ENCODE measurements around the gene INAFM1. TPM values are rescaled to one million over a fixed set of nuclear protein-coding genes. Genes with fewer than 3 reads are reported as not detected.

Gene INAFM1
- total and polyA plus RNA-seq, 9 of the 15 experiments (the other 6 are each of a cell fraction or from before 2014, with no cell fraction given), result 0.71 to 30.9 (median 3.1) TPM

- Histone ChIP-seq H3K4me3 (peak overlapping the region; percentile 100), H3K9me1 (ENCODE audit: control insufficient read depth, insufficient read depth, low read length) (no peaks in the 10 kb centered on the region), H3K79me2 (ENCODE audit: control insufficient read depth, insufficient read depth, low read length) (peaks cover 61% of the 10 kb centered on the region), H3K4me2 (ENCODE audit: insufficient read depth, low read length) (peak overlapping the region; percentile 100), H4K20me1 (replicated peaks; ENCODE audit: control insufficient read depth, insufficient read depth, low read length) (peaks cover 17% of the 10 kb centered on the region; the same call in 1 of the 2 replicates), H3K9ac (ENCODE audit: insufficient read depth in 1 of 2, low read depth in 2 of 2, low read length in 2 of 2) (peak overlapping the region; percentile 87 to 99), H3K27me3 (ENCODE audit: control insufficient read depth in 2 of 2, insufficient read depth in 2 of 2, low read length in 2 of 2) (no peaks in the 10 kb centered on the region), H3K9me3 (replicated peaks; ENCODE audit: control insufficient read depth, insufficient read depth, low read depth, low read length) (no peaks in the 10 kb centered on the region), H3K27ac (ENCODE audit: extremely low read depth, low read depth, low read length) (peak overlapping the region; percentile 93), H3K4me1 (replicated peaks in 1 of 2; ENCODE audit: control insufficient read depth in 2 of 2, insufficient read depth in 2 of 2, low read length in 2 of 2) (peaks cover 16 to 67% of the 10 kb centered on the region in 2 experiments), H2AFZ (ENCODE audit: low read depth, low read length) (peak overlapping the region; percentile 68), H3K36me3 (ENCODE audit: control insufficient read depth, insufficient read depth, low read length) (peaks cover 25% of the 10 kb centered on the region; the same call in 2 of the 3 replicates)
- POLR2A ChIA-PET, result interaction anchor here (0.6 to 8.2 kb wide), 20 partner anchors 8 to 282 kb away, joined by 3 to 171 read pairs (median 8); partner anchors contain the start of genes CCDC9, DHX34, INAFM1 and ZC3H4
- CTCF ChIA-PET (ENCODE audit: low intra/inter-chr PET ratio), result interaction anchor here (0.8 kb wide), 1 partner anchor 22 kb away, joined by 4 read pairs; no protein-coding TSS in a partner anchor
- ATAC-seq, result peak; percentile 73
- DNase-seq (ENCODE audit: extremely low read depth in 1 of 4, low spot score in 3 of 4), result peak; percentile 92 to 97 (median 92)
- peak; percentile 67 for FAIRE-seq
- WGBS (ENCODE audit: insufficient coverage, low coverage, missing lambda C conversion rate), result 21% methylated on average over 8 of the region's 59 CpGs
- intact Hi-C loops (cut with micrococcal nuclease), result loop anchor here (5.0 kb wide), 1 partner anchor 74 kb away; no protein-coding TSS in a partner anchor
- BruUV-seq (replicated peaks), result no TSS peak
- in situ Hi-C loops (cut with MboI), result no loop called here
- TF ChIP-seq STAG1 (CRISPR knock-in tag; IDR thresholded peaks at IDR 0.05; ENCODE audit: borderline replicate concordance) (no peak), TCF3 (CRISPR knock-in tag; IDR thresholded peaks at IDR 0.05) (0 out of 2 replicates have a peak, but pooled peaks have one; percentile 18), MTA2 (IDR thresholded peaks at IDR 0.05; ENCODE audit: low read depth) (no peak), ADNP (tag; IDR thresholded peaks at IDR 0.05) (no peak), RNF219 (CRISPR knock-in tag; IDR thresholded peaks at IDR 0.05) (no peak), VEZF1 (CRISPR knock-in tag; IDR thresholded peaks at IDR 0.05) (peak; percentile 93), ZBTB40 (IDR thresholded peaks at IDR 0.05) (peak; percentile 40; the same call in 1 of the 2 replicates), ZBTB40 (CRISPR knock-in tag; IDR thresholded peaks at IDR 0.05) (0 out of 2 replicates have a peak, but pooled peaks have one; percentile 30)
These were observed 48.8 kb upstream of the INAFM1 start for GRCh38 chr19:47225746-47226425.

All from K562 (cell line).